Tibial nerve (tissue), 4 donors: ENCODE measurements around the gene DNAL4. TPM values are rescaled to one million over a fixed set of nuclear protein-coding genes. Genes with fewer than 3 reads are reported as not detected.

Experiments
- DNase-seq, 2 donors: peaks; one replicate each; pipeline ENCODE4 v3.0.0-alpha.2; 2019; ENCODE audit warnings: low spot score in 2 of 2
- H3K27ac ChIP-seq, 4 donors: fragments of 200-600 bp; sonication (generic) in 3 of 4; one replicate each; pipeline ENCODE4 v1.5.1; 2017 to 2019; ENCODE audit warnings: mild to moderate bottlenecking in 1 of 4
- H3K27me3 ChIP-seq, 2 donors: fragments of 200-600 bp; sonication (generic) in 1 of 2; one replicate each; pipeline versions ENCODE4 v1.5.1 to v1.6.0; 2017 to 2019
- H3K36me3 ChIP-seq, 3 donors: fragments of 200-600 bp; sonication (generic); one replicate each; pipeline ENCODE4 v1.5.1; 2018 to 2019
- H3K4me1 ChIP-seq, 4 donors: fragments of 200-600 bp; sonication (generic) in 3 of 4; one replicate each; pipeline ENCODE4 v1.5.1; 2017 to 2019
- H3K4me3 ChIP-seq, 4 donors: fragments of 200-600 bp; sonication (generic) in 3 of 4; one replicate each; pipeline ENCODE4 v1.5.1; 2017 to 2019; ENCODE audit warnings: mild to moderate bottlenecking in 1 of 4, moderate library complexity in 1 of 4
- H3K9me3 ChIP-seq, 4 donors: fragments of 200-600 bp; sonication (generic) in 3 of 4; one replicate each; pipeline ENCODE4 v1.5.1; 2017 to 2019
- CTCF ChIP-seq, 5 experiments: fragments of 200-600 bp in 3 of 5; fragments of 450-650 bp in 2 of 5; sonication (generic) in 3 of 5; IDR thresholded peaks; one replicate each; pipeline ENCODE4 v1.5.1; 2016 to 2019; ENCODE audit warnings: antibody characterized with exemption in 5 of 5, mild to moderate bottlenecking in 3 of 5, moderate library complexity in 2 of 5
- EP300 ChIP-seq, 2 donors: sonication (generic); formaldehyde crosslinking; IDR thresholded peaks; one replicate each; pipeline ENCODE4 v1.6.1; 2017; ENCODE audit warnings: antibody characterized with exemption in 2 of 2, mild to moderate bottlenecking in 1 of 2
- POLR2A ChIP-seq, 2 donors: fragments of 450-650 bp; IDR thresholded peaks; one replicate each; pipeline ENCODE4 v1.6.1; 2017; ENCODE audit warnings: antibody characterized with exemption in 2 of 2, mild to moderate bottlenecking in 2 of 2, moderate library complexity in 2 of 2
- WGBS, 2 donors: methylation state at CpG; one replicate each; pipeline ENCODE4 v1.1.5; 2018; 5-methylcytosine and 5-hydroxymethylcytosine counted together
- total RNA-seq, 4 donors: library from RNA; depleted of rRNA; stranded (reverse); fragments of >200 nt; gene quantifications; one replicate each; pipeline ENCODE4 v1.1.0, GENCODE V29; 2016

DNAL4 gene, protein sequence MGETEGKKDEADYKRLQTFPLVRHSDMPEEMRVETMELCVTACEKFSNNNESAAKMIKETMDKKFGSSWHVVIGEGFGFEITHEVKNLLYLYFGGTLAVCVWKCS
- 10 to 100 TPM; 14.7 to 17.7 (median 17.1) TPM for total RNA-seq

DNA sequence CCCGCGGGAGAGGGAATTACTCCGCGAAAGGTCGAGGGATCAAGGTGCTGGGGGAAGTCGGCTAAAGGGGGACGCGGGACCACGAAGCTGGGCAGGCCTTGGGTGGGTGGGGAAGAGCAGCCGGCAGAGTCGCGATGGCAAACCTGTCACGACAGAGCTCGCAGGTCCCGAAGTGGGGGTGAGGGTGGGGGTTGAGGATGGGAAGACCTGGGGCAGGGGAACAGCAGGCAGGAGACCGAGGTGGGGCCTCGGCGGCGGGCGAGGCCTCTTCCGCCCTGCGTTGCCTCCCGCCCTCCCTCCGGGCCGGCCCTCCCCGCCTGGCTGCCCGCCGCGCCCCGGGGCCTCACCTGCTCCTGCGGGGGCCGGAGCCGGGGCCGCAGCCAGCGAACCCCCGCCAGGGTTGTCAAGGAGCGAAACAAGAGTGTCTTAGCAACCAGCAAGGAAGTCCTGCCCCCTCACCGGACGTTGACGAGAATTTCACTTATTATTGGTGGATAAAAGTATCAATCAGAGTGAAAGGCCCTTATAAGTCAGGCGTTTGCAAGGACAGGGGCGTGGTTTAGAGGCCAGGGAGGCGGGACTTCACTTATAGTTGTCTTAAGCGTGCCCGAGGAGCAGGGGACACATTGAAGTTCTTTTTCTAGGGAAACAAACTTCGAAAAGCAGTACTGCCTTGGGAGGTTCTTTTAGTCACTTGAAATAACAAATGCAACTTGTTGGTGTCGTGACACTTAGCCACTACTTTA, at the start of gene DNAL4:
Gene DNAL4 (minus strand): TSS at position 423 of the 746 bp plus-strand sequence. CDS start 11,412 bp downstream, outside the sequence.
- DNase-seq, result peak; percentile 92 to 98
- H3K4me3 ChIP-seq, result peak within 1 kb of the TSS; percentile 78 to 95 (median 87)
- TF ChIP-seq CTCF (IDR thresholded peaks at IDR 0.05) (peak in 1 of 5 experiments; percentile 25), POLR2A (IDR thresholded peaks at IDR 0.05) (peak in 1 of 2 donors; percentile 45), EP300 (IDR thresholded peaks at IDR 0.05) (peak; percentile 34 to 57)
- H3K4me1 ChIP-seq, result peaks cover 0 to 22% (median 11%) of the 10 kb centered on the region in 4 donors
- peak within 1 kb of the TSS; percentile 59 to 92 (median 87) for H3K27ac ChIP-seq
- H3K36me3 ChIP-seq, result peaks cover 0 to 24% (median 0%) of the 10 kb centered on the region in 3 donors
- no peaks in the 10 kb centered on the region for H3K9me3 ChIP-seq
- H3K27me3 ChIP-seq, result no peaks in the 10 kb centered on the region
- 0 to 1% methylated on average over 31 to 43 of the region's 47 CpGs for WGBS, 2 donors

DNA sequence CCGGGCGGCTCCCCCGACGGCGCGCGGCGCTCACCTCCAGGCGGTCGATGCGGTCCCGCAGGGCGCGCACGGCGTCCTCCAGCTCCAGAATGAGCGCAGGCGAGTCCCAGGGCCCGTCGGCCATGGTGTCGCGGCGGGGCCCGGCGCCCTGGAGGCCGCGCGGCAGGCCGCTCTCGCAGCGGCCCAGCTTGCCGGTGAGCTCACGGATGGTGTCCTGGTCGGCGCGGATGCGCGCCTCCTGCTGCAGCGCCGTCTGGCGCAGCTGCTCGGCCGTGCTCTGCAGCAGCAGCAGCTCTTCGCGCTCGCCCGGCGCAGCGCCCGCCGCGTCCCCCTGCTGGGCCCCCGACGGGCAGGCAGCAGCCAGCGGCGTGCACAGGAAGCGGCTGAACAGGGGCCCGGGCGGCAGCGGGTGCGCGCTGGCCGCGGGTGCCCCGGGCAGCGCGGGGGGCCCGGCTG, 49.3 kb upstream of the DNAL4 start:
- 0 to 2% methylated on average over 12 to 25 of the region's 68 CpGs for WGBS, 2 donors
- H3K4me3 ChIP-seq, result peak overlapping the region in 3 of 4 donors; percentile 42 to 60 (median 51)
- TF ChIP-seq CTCF (IDR thresholded peaks at IDR 0.05), result peak; percentile 25 to 64 (median 45)
- TF ChIP-seq EP300 (IDR thresholded peaks at IDR 0.05), result no peak
- no peak for TF ChIP-seq POLR2A (IDR thresholded peaks at IDR 0.05)
- H3K27me3 ChIP-seq, result peaks cover 0 to 47% of the 10 kb centered on the region in 2 donors
- H3K36me3 ChIP-seq, result no peaks in the 10 kb centered on the region
- H3K4me1 ChIP-seq, result peaks cover 0 to 18% (median 3%) of the 10 kb centered on the region in 4 donors
- no peaks in the 10 kb centered on the region for H3K9me3 ChIP-seq
- H3K27ac ChIP-seq, result peak overlapping the region in 2 of 4 donors; percentile 53 to 68
- no peak for DNase-seq

DNA sequence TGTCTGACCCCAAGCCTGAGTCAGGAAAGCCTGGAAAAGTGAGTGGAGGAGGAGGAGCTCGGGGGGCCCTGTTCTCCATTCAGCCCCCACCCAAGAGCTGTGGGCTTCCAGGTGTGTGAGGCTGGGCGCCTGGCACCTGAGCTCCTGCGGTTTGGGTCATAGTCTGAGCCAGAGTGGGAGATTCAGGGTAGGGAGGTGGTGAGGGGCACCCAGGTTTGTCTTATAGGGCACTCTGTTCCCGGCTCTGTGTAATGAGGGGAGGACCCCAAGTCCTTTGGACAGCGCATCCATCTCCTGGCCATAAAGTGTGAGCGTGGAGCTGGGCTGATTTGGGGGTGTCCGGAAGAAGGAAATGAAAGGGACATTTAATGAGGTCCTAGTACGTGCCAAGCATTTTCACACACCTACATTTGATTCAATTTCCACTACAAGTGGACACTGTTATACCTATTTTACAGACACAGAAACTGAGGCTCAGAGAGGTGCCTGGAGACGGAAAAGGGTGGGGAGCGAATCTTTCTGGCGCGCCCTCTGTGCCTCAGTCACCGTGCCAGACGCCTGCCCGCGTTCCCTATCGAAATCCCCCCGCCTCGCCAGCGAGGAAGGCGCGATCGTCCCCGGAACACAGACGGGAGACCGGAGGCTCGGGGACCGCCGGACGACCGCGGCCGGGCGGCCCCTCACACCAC, 48.7 kb upstream of the DNAL4 start:
- H3K4me3 ChIP-seq, result peak overlapping the region in 3 of 4 donors; percentile 42 to 60 (median 51)
- no peak for DNase-seq

DNA sequence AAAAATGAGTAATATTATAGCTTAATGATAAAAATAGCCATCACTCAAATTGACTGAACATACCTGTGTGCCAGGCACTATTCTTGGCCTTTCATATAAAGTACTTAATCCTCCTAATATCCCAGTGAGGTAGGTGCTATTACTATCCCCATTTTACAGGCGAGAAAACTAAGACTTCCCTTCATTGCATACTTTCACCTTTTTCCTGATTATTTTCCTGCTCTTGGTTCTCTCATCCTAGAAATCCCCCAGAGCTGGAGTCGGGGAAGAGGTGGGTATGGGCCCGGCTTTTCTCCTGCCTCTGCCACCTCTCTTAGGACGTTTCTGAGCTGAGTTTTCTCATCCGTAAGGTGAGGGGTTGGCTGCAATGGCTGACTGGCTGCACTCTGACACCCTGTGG, 47.7 kb upstream of the DNAL4 start:
- 82 to 84% methylated on average over 5 of the region's 5 CpGs for WGBS, 2 donors

More for the DNA sequence above, 48.7 kb upstream of the DNAL4 start:
- peaks cover 0 to 47% of the 10 kb centered on the region in 2 donors for H3K27me3 ChIP-seq
- H3K4me1 ChIP-seq, result peaks cover 0 to 18% (median 3%) of the 10 kb centered on the region in 4 donors
- H3K36me3 ChIP-seq, result no peaks in the 10 kb centered on the region
- H3K9me3 ChIP-seq, result no peaks in the 10 kb centered on the region
- 25 to 26% methylated on average over 34 of the region's 34 CpGs for WGBS, 2 donors
- peak overlapping the region in 2 of 4 donors; percentile 53 to 68 for H3K27ac ChIP-seq
- TF ChIP-seq POLR2A (IDR thresholded peaks at IDR 0.05) (no peak), CTCF (IDR thresholded peaks at IDR 0.05) (no peak), EP300 (IDR thresholded peaks at IDR 0.05) (no peak)

More for the DNA sequence above, 47.7 kb upstream of the DNAL4 start:
- H3K4me1 ChIP-seq, result peaks cover 0 to 18% (median 3%) of the 10 kb centered on the region in 4 donors
- TF ChIP-seq EP300 (IDR thresholded peaks at IDR 0.05) (no peak), CTCF (IDR thresholded peaks at IDR 0.05) (no peak), POLR2A (IDR thresholded peaks at IDR 0.05) (no peak)
- H3K4me3 ChIP-seq, result no peak overlapping the region
- no peak overlapping the region for H3K27ac ChIP-seq
- H3K27me3 ChIP-seq, result peaks cover 0 to 43% of the 10 kb centered on the region in 2 donors
- H3K9me3 ChIP-seq, result no peaks in the 10 kb centered on the region
- no peaks in the 10 kb centered on the region for H3K36me3 ChIP-seq
- no peak for DNase-seq
